ENCODE measurements around the gene MYRFL.

Gene MYRFL

DNA sequence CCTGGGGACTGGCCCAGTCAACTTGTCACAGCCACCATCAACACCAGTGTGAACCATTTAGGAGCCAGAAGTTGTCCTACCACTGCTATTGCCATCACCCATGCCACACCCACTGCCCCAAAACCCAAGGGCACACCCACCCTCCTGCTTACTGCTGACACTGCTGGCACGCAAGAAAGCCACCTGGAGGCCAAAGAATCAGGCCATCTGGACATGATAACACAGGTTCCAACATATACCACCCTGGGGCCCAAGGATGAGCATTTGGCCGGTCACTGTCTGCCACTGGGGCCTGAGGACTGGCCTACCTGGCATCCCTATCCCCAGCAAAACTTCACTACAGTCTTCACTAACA is 181.6 kb downstream of the MYRFL start:
- Histone ChIP-seq H2AFZ (ENCODE audit: low read depth, low read length) (no peak overlapping the region), H3K79me2 (ENCODE audit: low read length) (no peaks in the 10 kb centered on the region), H4K20me1 (ENCODE audit: insufficient read depth, low read length) (no peaks in the 10 kb centered on the region), H3K4me1 (ENCODE audit: low read length) (no peaks in the 10 kb centered on the region), H3K4me2 (ENCODE audit: low read length) (no peak overlapping the region), H3K27ac (ENCODE audit: low read length) (no peak overlapping the region), H3K27me3 (ENCODE audit: low read depth, low read length) (no peaks in the 10 kb centered on the region), H3K4me3 (ENCODE audit: low read length) (no peak overlapping the region), H3K9ac (ENCODE audit: low read length) (no peak overlapping the region), H3K36me3 (replicated peaks; ENCODE audit: low read depth, low read length) (no peaks in the 10 kb centered on the region), H3K9me3 (ENCODE audit: insufficient read depth, low read length) (peaks cover 5% of the 10 kb centered on the region; the same call in 1 of the 2 replicates)
- TF ChIP-seq, protein P1, sequence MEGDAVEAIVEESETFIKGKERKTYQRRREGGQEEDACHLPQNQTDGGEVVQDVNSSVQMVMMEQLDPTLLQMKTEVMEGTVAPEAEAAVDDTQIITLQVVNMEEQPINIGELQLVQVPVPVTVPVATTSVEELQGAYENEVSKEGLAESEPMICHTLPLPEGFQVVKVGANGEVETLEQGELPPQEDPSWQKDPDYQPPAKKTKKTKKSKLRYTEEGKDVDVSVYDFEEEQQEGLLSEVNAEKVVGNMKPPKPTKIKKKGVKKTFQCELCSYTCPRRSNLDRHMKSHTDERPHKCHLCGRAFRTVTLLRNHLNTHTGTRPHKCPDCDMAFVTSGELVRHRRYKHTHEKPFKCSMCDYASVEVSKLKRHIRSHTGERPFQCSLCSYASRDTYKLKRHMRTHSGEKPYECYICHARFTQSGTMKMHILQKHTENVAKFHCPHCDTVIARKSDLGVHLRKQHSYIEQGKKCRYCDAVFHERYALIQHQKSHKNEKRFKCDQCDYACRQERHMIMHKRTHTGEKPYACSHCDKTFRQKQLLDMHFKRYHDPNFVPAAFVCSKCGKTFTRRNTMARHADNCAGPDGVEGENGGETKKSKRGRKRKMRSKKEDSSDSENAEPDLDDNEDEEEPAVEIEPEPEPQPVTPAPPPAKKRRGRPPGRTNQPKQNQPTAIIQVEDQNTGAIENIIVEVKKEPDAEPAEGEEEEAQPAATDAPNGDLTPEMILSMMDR (IDR thresholded peaks at IDR 0.05; ENCODE audit: low read depth, low read length), result no peak
- TF ChIP-seq EZH2phosphoT487 (IDR thresholded peaks at IDR 0.05; ENCODE audit: low read depth), result no peak

DNA sequence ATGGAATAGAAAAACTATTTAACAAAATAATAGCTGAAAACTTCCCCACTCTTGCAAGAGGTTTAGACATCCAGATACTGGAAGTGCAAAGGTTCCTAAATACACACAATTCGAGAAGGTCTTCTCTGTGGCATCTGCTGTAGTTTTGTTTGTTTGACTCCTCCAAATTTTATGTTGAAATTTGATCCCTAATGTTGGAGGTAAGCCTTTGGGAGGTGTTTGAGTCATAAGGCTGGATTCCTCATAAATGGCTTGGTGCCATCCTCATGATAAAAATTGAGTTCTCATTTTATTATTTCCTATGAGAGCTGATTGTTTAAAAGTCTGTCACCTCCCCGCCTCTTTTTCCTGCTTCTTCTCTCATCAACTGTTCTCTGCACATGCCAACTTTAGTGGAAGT is 182.7 kb downstream of the MYRFL start:
- no peaks in the 10 kb centered on the region for H3K4me1 ChIP-seq (ENCODE audit: low read length)
- H3K4me3 ChIP-seq (ENCODE audit: low read length), result no peak overlapping the region
- no peak for TF ChIP-seq EZH2phosphoT487 (IDR thresholded peaks at IDR 0.05; ENCODE audit: low read depth)
- TF ChIP-seq, protein P1 (IDR thresholded peaks at IDR 0.05; ENCODE audit: low read depth, low read length), result no peak
- H2AFZ ChIP-seq (ENCODE audit: low read depth, low read length), result no peak overlapping the region
- no peaks in the 10 kb centered on the region for H4K20me1 ChIP-seq (ENCODE audit: insufficient read depth, low read length)
- H3K27ac ChIP-seq (ENCODE audit: low read length), result no peak overlapping the region
- H3K27me3 ChIP-seq (ENCODE audit: low read depth, low read length), result no peaks in the 10 kb centered on the region
- H3K9me3 ChIP-seq (ENCODE audit: insufficient read depth, low read length), result peaks cover 5% of the 10 kb centered on the region; the same call in 1 of the 2 replicates
- H3K36me3 ChIP-seq (replicated peaks; ENCODE audit: low read depth, low read length), result no peaks in the 10 kb centered on the region
- H3K9ac ChIP-seq (ENCODE audit: low read length), result no peak overlapping the region
- H3K4me2 ChIP-seq (ENCODE audit: low read length), result no peak overlapping the region
- H3K79me2 ChIP-seq (ENCODE audit: low read length), result no peaks in the 10 kb centered on the region

Measured in OCI-LY3 (cell line).